HCT116 (cell line): ENCODE data around the gene DUSP2. TPM values are rescaled to one million over a fixed set of nuclear protein-coding genes. Genes with fewer than 3 reads are reported as not detected.
A peak's percentile ranks its signal among the peaks of the same experiment; 100 is the strongest.

ENCODE experiments used
- ATAC-seq: fragments of 200-7000 bp; cut with Tn5 transposase; 2 replicates; pipeline ENCODE4 v1.9.1; 2020; ENCODE audit warnings: mild to moderate bottlenecking, moderate library complexity
- BruUV-seq: library from RNA; stranded (reverse); fragments of 400-500 nt; replicated peaks from 2 replicates; lab custom pipeline; 2021; lab: Mats Ljungman, UMichigan
- CTCF ChIA-PET: fragments of 300-600 bp; sonication (Branson Sonifier 250); formaldehyde crosslinking; loops from one replicate; lab custom pipeline; 2021; ENCODE audit warnings: antibody characterized with exemption; lab: Charles Lee
- POLR2A ChIA-PET: fragments of 300-600, 350-600 bp; sonication (Branson Sonifier 250); formaldehyde crosslinking; loops from one replicate; lab custom pipeline; 2021; ENCODE audit warnings: antibody characterized with exemption; lab: Charles Lee
- RAD21 ChIA-PET, 2 experiments: fragments of 300-600 bp; sonication (Branson Sonifier 250); formaldehyde crosslinking; loops; one replicate each; lab custom pipeline; 2023; ENCODE audit warnings: low total read pairs in 2 of 2; ENCODE audit not compliant: uncharacterized antibody in 2 of 2, unreplicated experiment in 2 of 2, low non-redundant PET in 1 of 2; lab: Charles Lee
- DNase-seq: peaks from one replicate; pipeline ENCODE4 v3.0.0-alpha.2; 2010; ENCODE audit warnings: low read depth, low spot score
- H2AFZ ChIP-seq: fragments of 200-600 bp; shearing (Covaris generic), sonication (generic); 2 replicates; pipeline ENCODE4 v1.6.1; 2017; ENCODE audit warnings: low read depth, mixed run types, mixed read lengths, antibody characterized with exemption, low read length; ENCODE audit not compliant: poor library complexity, severe bottlenecking
- H3K27ac ChIP-seq: 2 replicates; pipeline ENCODE4 v1.5.1; 2012; ENCODE audit warnings: low read depth, low read length
- H3K27me3 ChIP-seq: fragments of 200-600 bp; sonication (generic); 2 replicates; pipeline ENCODE4 v1.6.1; 2016; ENCODE audit warnings: mixed run types, low read length, mixed read lengths; ENCODE audit not compliant: insufficient read depth
- H3K36me3 ChIP-seq, 2 experiments: fragments of 200-500 bp in 1 of 2; fragments of 200-600 bp in 1 of 2; sonication (Bioruptor generic) in 1 of 2; sonication (generic) in 1 of 2; 2 replicates each; pipeline versions ENCODE4 v1.5.1 to v1.6.1; 2014 to 2016; ENCODE audit warnings: low read length in 2 of 2, inconsistent platforms in 1 of 2, mixed read lengths in 1 of 2, mixed run types in 1 of 2; ENCODE audit not compliant: insufficient read depth in 2 of 2, control insufficient read depth in 1 of 2
- H3K4me1 ChIP-seq, 2 experiments: fragments of 200-600 bp in 1 of 2; sonication (generic) in 1 of 2; 2 replicates each; pipeline versions ENCODE4 v1.5.1 to v1.6.1; 2012 to 2017; ENCODE audit warnings: low read length in 2 of 2, inconsistent platforms in 1 of 2, mild to moderate bottlenecking in 1 of 2, mixed read lengths in 1 of 2, mixed run types in 1 of 2, moderate library complexity in 1 of 2; ENCODE audit not compliant: insufficient read depth in 2 of 2, control insufficient read depth in 1 of 2
- H3K4me2 ChIP-seq: fragments of 200-600 bp; sonication (generic); 2 replicates; pipeline ENCODE4 v1.6.1; 2017; ENCODE audit warnings: mixed run types, low read length, mixed read lengths
- H3K4me3 ChIP-seq, 2 experiments: fragments of 200-600 bp in 1 of 2; sonication (generic) in 1 of 2; replicated peaks in 1 of 2; 2 replicates each; pipeline ENCODE4 v1.5.1; 2011 to 2016; ENCODE audit warnings: low read length in 2 of 2, control low read depth in 1 of 2, low read depth in 1 of 2, mild to moderate bottlenecking in 1 of 2, mixed read lengths in 1 of 2, mixed run types in 1 of 2
- H3K79me2 ChIP-seq: fragments of 200-600 bp; sonication (generic); 2 replicates; pipeline ENCODE4 v1.6.1; 2017; ENCODE audit warnings: mild to moderate bottlenecking, mixed run types, low read length, moderate library complexity, mixed read lengths; ENCODE audit not compliant: insufficient read depth
- H3K9ac ChIP-seq: fragments of 200-600 bp; sonication (generic); 2 replicates; pipeline ENCODE4 v1.6.1; 2016; ENCODE audit warnings: low read length, mixed read lengths
- H3K9me2 ChIP-seq: fragments of 200-600 bp; sonication (generic), shearing (Covaris generic); 2 replicates; pipeline ENCODE4 v1.6.1; 2017; ENCODE audit warnings: mixed run types, mild to moderate bottlenecking, moderate library complexity; ENCODE audit not compliant: insufficient read depth
- H3K9me3 ChIP-seq, 2 experiments: fragments of 200-500 bp in 1 of 2; fragments of 200-600 bp in 1 of 2; sonication (Bioruptor generic) in 1 of 2; sonication (generic) in 1 of 2; 2 replicates each; pipeline ENCODE4 v1.6.1; 2014 to 2017; ENCODE audit warnings: low read length in 2 of 2, mixed read lengths in 2 of 2, inconsistent platforms in 1 of 2, low read depth in 1 of 2, mild to moderate bottlenecking in 1 of 2, mixed run types in 1 of 2, moderate library complexity in 1 of 2; ENCODE audit not compliant: control insufficient read depth in 1 of 2, insufficient read depth in 1 of 2
- H4K20me1 ChIP-seq: fragments of 200-600 bp; sonication (generic), shearing (Covaris generic); 2 replicates; pipeline ENCODE4 v1.6.1; 2017; ENCODE audit warnings: mixed run types, mild to moderate bottlenecking, moderate library complexity; ENCODE audit not compliant: insufficient read depth
- CBX3 ChIP-seq: IDR thresholded peaks from 2 replicates; pipeline ENCODE4 v1.6.1; 2012; ENCODE audit warnings: low read depth
- CTCF ChIP-seq, 3 experiments: fragments of 200-600 bp in 1 of 3; sonication (generic) in 1 of 3; IDR thresholded peaks in 2 of 3; conservative IDR thresholded peaks in 1 of 3; 2 replicates each; pipeline ENCODE4 v1.5.1; 2012 to 2017; ENCODE audit warnings: low read depth in 2 of 3, low read length in 2 of 3, antibody characterized with exemption in 1 of 3, borderline replicate concordance in 1 of 3, control low read depth in 1 of 3, mild to moderate bottlenecking in 1 of 3, mixed read lengths in 1 of 3, mixed run types in 1 of 3, moderate library complexity in 1 of 3; ENCODE audit not compliant: insufficient read depth in 1 of 3
- EZH2phosphoT487 ChIP-seq: fragments of 200-600 bp; IDR thresholded peaks from 2 replicates; pipeline ENCODE4 v1.6.1; 2018; ENCODE audit warnings: antibody characterized with exemption, borderline replicate concordance
- FOSL1 ChIP-seq: IDR thresholded peaks from 2 replicates; pipeline ENCODE4 v1.6.1; 2012; ENCODE audit warnings: low read depth
- POLR2A ChIP-seq: IDR thresholded peaks from 2 replicates; pipeline ENCODE4 v1.7.0; 2011; ENCODE audit warnings: borderline replicate concordance; ENCODE audit not compliant: insufficient read depth, insufficient read length; ENCODE audit errors: extremely low read depth
- POLR2AphosphoS5 ChIP-seq: IDR thresholded peaks from 2 replicates; pipeline ENCODE4 v1.6.1; 2011; ENCODE audit warnings: mild to moderate bottlenecking, low read depth, low read length, moderate library complexity
- SIN3A ChIP-seq: IDR thresholded peaks from 2 replicates; pipeline ENCODE4 v1.6.1; 2012; ENCODE audit warnings: low read depth
- SRF ChIP-seq: IDR thresholded peaks from 2 replicates; pipeline ENCODE4 v1.6.1; 2012; ENCODE audit warnings: low read depth
- intact Hi-C: fragments of 100-400 bp; cut with micrococcal nuclease; formaldehyde crosslinking; loops from 2 replicates; pipeline ENCODE4 v1.10.0; 2022
- total RNA-seq: library from RNA; stranded (reverse); gene quantifications from one replicate; pipeline ENCODE4 v1.2.1, GENCODE V29; 2021; ENCODE audit not compliant: unreplicated experiment
- TF ChIP-seq, protein P1 (sequence below): IDR thresholded peaks from 2 replicates; pipeline ENCODE4 v1.6.1; 2012; ENCODE audit warnings: low read depth

DUSP2 gene
- total RNA-seq, 1 experiment from 2014 or later = 24.5 TPM

DNA sequence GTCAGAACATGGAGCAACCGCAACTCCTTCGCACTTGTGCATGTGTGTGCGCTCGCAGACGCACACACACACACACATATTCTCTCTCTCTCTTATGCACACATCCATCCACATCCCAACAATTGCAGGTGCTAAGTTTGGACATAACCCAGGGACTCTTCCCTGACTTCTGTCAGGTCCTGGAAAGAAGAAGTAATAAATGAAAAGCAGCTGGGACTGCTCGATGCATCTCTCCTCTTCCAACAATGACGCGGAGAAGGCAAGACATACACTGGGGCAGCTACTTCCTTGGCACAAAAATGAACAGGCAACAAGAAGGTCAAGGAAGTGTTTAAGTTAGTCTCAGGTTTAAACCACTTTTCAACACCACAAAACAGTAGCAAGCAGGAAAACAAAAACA lies 39.7 kb upstream of the DUSP2 start (continued):
- no peak for TF ChIP-seq POLR2A
- TF ChIP-seq, all 23 proteins: peak for 0

- Histone ChIP-seq H3K9ac (no peak overlapping the region), H3K9me3 (no peaks in the 10 kb centered on the region), H3K4me2 (no peak overlapping the region), H3K27me3 (no peaks in the 10 kb centered on the region), H2AFZ (no peak overlapping the region)
- ATAC-seq = no peak
- RAD21 ChIA-PET = no interaction called here
- intact Hi-C loops = no loop called here
- CTCF ChIA-PET = no interaction called here
- POLR2A ChIA-PET = no interaction called here
- BruUV-seq = no TSS peak
- TF ChIP-seq SIN3A (no peak), POLR2AphosphoS5 (peak; percentile 31; the same call in 1 of the 2 replicates), SRF (no peak), FOSL1 (no peak)
- TF ChIP-seq, all 23 proteins: peak for 1
- peaks cover 17 to 31% of the 10 kb centered on the region in 2 experiments; a peak in 3 of 4 replicates for H3K36me3 ChIP-seq
- H3K27ac ChIP-seq = no peak overlapping the region
- no peaks in the 10 kb centered on the region for H3K4me1 ChIP-seq
- H3K79me2 ChIP-seq = peaks cover 5% of the 10 kb centered on the region; the same call in 1 of the 2 replicates
- H3K4me3 ChIP-seq = no peak overlapping the region
- DNase-seq = no peak
- no peaks in the 10 kb centered on the region; the same call in 1 of the 2 replicates for H4K20me1 ChIP-seq
- no peaks in the 10 kb centered on the region for H3K9me2 ChIP-seq
Measured at GRCh38 chr2:96184188-96184587, 38.9 kb upstream of the DUSP2 start.

DNA sequence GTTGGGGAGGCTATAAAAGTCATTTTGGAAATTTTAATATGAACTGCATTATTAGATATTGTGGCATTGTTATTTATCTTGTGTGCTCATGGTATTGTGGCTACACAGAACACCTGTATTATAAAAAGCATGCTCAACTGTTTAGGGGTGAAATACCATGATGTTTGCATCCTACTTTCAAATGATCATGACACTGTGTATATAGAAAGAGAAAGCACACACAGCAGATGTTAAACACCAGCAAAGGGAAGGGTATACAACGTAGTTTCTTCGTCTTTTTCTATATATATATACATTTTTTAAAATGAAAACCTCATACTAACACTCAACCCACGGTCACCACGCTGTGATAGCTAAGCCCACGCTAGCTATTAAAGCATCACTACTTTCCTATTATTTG lies 36.3 kb upstream of the DUSP2 start:
- Histone ChIP-seq H2AFZ (no peak overlapping the region), H3K9ac (no peak overlapping the region), H3K27me3 (no peaks in the 10 kb centered on the region), H3K4me1 (no peaks in the 10 kb centered on the region), H3K79me2 (no peaks in the 10 kb centered on the region), H3K4me3 (no peak overlapping the region), H3K9me2 (no peaks in the 10 kb centered on the region), H3K9me3 (no peaks in the 10 kb centered on the region), H3K36me3 (peaks cover 10 to 17% of the 10 kb centered on the region in 2 experiments; a peak in 3 of 4 replicates), H3K4me2 (no peak overlapping the region), H3K27ac (no peak overlapping the region), H4K20me1 (no peaks in the 10 kb centered on the region)
- ATAC-seq (no peak), DNase-seq (no peak)
- ChIA-PET CTCF (no interaction called here), RAD21 (no interaction called here), POLR2A (no interaction called here)
- no peak for TF ChIP-seq CTCF (IDR thresholded peaks at IDR 0.05 in 2 of 3, conservative IDR thresholded peaks at IDR 0.05 in 1 of 3; ENCODE audit: borderline replicate concordance in 1 of 3, insufficient read depth in 1 of 3, low read depth in 2 of 3, low read length in 2 of 3)
- TF ChIP-seq CBX3 = no peak
- TF ChIP-seq FOSL1 = no peak
- TF ChIP-seq, protein P1, sequence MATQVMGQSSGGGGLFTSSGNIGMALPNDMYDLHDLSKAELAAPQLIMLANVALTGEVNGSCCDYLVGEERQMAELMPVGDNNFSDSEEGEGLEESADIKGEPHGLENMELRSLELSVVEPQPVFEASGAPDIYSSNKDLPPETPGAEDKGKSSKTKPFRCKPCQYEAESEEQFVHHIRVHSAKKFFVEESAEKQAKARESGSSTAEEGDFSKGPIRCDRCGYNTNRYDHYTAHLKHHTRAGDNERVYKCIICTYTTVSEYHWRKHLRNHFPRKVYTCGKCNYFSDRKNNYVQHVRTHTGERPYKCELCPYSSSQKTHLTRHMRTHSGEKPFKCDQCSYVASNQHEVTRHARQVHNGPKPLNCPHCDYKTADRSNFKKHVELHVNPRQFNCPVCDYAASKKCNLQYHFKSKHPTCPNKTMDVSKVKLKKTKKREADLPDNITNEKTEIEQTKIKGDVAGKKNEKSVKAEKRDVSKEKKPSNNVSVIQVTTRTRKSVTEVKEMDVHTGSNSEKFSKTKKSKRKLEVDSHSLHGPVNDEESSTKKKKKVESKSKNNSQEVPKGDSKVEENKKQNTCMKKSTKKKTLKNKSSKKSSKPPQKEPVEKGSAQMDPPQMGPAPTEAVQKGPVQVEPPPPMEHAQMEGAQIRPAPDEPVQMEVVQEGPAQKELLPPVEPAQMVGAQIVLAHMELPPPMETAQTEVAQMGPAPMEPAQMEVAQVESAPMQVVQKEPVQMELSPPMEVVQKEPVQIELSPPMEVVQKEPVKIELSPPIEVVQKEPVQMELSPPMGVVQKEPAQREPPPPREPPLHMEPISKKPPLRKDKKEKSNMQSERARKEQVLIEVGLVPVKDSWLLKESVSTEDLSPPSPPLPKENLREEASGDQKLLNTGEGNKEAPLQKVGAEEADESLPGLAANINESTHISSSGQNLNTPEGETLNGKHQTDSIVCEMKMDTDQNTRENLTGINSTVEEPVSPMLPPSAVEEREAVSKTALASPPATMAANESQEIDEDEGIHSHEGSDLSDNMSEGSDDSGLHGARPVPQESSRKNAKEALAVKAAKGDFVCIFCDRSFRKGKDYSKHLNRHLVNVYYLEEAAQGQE = no peak
- TF ChIP-seq POLR2AphosphoS5 = no peak
- no peak for TF ChIP-seq EZH2phosphoT487
- TSS peak; percentile 6 for BruUV-seq
- intact Hi-C loops = no loop called here
